GM19240 (cell line): Measurements from ENCODE around the gene CYSRT1.
A peak's percentile ranks its signal among the peaks of the same experiment; 100 is the strongest.

Experiments
- DNase-seq: peaks from one replicate; pipeline ENCODE4 v3.0.0; 2011; ENCODE audit warnings: low spot score; ENCODE audit not compliant: insufficient read length

CYSRT1 gene

GRCh38 chr9:137190315-137190856, 34.6 kb upstream of the CYSRT1 start:
- DNase-seq: no peak

GRCh38 chr9:137191245-137191644, 33.7 kb upstream of the CYSRT1 start:
- no peak for DNase-seq

- DNase-seq: no peak
These were observed 33.1 kb upstream of the CYSRT1 start for GRCh38 chr9:137191691-137192447.

GRCh38 chr9:137192448-137192780, 32.6 kb upstream of the CYSRT1 start:
- no peak for DNase-seq

GRCh38 chr9:137192859-137193258, 32.1 kb upstream of the CYSRT1 start:
- DNase-seq: no peak

GRCh38 chr9:137193771-137194170, 31.2 kb upstream of the CYSRT1 start:
- DNase-seq: no peak

GRCh38 chr9:137194388-137194787, 30.6 kb upstream of the CYSRT1 start:
- no peak for DNase-seq

GRCh38 chr9:137194909-137195308, 30.1 kb upstream of the CYSRT1 start:
- no peak for DNase-seq

GRCh38 chr9:137195525-137196220, 29.3 kb upstream of the CYSRT1 start:
- DNase-seq: no peak

- no peak for DNase-seq
These were observed 26.7 kb upstream of the CYSRT1 start for GRCh38 chr9:137198051-137198901.

- DNase-seq: no peak
These were observed 26.1 kb upstream of the CYSRT1 start for GRCh38 chr9:137198902-137199283.

GRCh38 chr9:137199411-137200121, 25.4 kb upstream of the CYSRT1 start:
- no peak for DNase-seq

GRCh38 chr9:137200311-137201204, 24.4 kb upstream of the CYSRT1 start, which contains the start of gene TPRN:
Gene TPRN (minus strand): TSS chr9:137200741. CDS start chr9:137200711, 30 bp downstream.
- peak; percentile 100 for DNase-seq

- DNase-seq: no peak
These were observed 23.6 kb upstream of the CYSRT1 start for GRCh38 chr9:137201205-137201868.

- no peak for DNase-seq
These were observed 22.0 kb upstream of the CYSRT1 start for GRCh38 chr9:137202966-137203365.

- DNase-seq: no peak
These were observed 20.2 kb upstream of the CYSRT1 start for GRCh38 chr9:137204731-137205125.

GRCh38 chr9:137205126-137206069, 19.6 kb upstream of the CYSRT1 start, which contains the start of the genes NDOR1 and TMEM203:
Gene NDOR1 (plus strand): TSS chr9:137205700. CDS start chr9:137205778, 78 bp downstream.
Gene TMEM203 (minus strand): TSS chr9:137205648. CDS start chr9:137205414, 234 bp downstream.
- DNase-seq: peak; percentile 97

- no peak for DNase-seq
These were observed 18.4 kb upstream of the CYSRT1 start for GRCh38 chr9:137206602-137207001.
